Activated effector memory CD4-positive, alpha-beta T cell treated with Interleukin-2 at 50 U/mL for 16 hours (primary cell): ENCODE measurements around the gene PRPS2.

Experiments used
- DNase-seq: peaks from one replicate; pipeline ENCODE4 v3.0.0-alpha.2; 2020

Gene PRPS2

DNA sequence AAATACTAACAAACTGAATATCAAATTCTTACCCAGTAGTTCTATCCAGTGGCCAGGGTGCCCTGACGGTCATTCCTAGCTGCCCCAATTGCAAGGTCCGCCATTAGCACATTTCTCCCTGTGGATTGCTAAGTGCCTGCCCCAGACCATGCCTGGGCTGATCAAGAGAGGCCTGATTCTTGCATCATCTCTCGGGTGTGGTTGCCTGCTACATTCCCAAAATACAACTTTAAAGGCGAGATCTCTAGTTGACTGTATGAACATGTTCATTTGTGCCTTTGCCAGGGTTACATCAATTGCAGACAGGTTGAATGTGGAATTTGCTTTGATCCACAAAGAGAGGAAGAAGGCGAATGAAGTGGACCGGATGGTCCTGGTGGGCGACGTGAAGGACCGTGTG lies 28.0 kb downstream of the PRPS2 start:
- no peak for DNase-seq

DNA sequence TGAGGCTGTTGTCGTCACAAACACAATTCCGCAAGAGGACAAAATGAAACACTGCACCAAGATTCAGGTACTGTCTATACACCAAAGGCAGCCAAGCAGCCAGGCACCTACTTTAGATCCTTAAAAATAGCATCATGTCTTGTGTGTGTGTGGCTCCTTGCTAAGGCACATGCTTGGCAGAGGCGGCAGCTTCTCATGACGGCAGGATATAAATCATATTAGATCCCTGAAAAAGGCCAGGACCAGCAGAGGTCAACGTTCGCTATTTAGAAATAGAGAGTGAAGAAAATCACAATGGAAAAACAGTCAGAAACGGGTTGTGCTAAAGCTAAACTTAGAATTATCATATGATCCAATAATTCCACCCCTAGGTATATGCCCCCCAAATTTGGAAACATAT lies 29.5 kb downstream of the PRPS2 start:
- DNase-seq: no peak

DNA sequence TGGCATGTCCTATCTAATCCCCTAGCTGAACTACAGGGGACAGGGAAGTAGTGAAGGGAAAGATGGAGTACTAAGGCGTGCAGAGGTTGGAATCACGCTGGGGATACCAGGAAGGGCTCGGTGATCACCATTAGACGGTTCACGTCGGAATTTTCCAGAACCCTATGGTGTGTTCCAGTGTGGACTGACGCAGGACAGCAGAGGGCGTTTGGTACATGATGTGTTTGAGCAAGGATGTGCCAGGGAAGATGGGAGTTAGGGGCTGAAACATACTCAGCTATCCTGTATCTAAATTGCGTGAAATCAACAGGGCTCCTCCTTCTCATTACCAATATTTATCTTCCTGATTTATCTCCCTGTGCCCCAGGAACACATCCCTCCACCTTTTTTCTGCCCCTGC lies 33.7 kb downstream of the PRPS2 start:
- DNase-seq: no peak

DNA sequence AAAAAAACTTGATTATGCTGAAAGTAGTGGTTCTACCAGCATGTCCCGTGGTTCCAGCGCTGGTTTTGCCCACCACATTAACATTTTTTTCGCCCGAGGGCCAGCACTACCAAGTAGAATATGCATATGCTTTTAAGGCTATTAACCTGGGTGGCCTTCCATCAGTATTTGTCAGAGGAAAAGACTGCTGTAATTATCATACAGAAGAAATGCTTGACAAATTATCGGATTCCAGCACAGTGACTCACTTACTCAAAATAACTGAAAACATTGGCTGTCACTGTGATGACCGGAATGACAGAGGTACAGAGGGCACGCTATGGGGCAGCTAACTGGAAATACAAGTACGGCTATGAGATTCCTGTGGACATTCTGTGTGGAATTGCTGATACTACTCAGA lies 34.6 kb downstream of the PRPS2 start:
- DNase-seq: no peak

DNA sequence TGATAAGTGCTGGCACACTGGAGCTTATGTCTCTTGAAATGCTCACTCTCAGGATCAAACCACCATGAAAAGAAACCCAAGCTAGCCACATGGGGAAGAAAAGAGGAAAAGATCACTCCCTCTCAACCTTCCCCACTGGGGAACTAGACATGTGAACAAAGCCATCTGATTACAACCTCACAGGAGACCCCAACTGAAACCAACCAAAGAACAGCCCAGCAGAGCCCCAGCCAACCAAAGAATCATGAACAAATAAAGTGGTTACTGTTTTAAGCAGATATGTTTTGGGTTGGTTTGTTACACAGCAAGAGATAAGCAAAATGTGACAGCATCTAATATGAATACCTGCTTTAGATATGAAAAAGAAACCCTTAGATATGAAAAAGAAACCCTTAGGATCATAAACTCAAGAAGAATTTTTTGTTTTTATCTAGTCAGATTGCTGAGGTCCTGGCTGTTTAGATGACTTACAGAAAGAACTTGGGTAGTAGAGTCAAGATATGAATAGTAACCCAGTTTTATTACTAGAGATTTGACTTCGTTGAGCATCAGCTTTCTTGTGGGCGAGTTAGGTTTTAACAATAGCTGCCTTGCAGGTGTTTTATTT lies 52.0 kb downstream of the PRPS2 start:
- DNase-seq: no peak

DNA sequence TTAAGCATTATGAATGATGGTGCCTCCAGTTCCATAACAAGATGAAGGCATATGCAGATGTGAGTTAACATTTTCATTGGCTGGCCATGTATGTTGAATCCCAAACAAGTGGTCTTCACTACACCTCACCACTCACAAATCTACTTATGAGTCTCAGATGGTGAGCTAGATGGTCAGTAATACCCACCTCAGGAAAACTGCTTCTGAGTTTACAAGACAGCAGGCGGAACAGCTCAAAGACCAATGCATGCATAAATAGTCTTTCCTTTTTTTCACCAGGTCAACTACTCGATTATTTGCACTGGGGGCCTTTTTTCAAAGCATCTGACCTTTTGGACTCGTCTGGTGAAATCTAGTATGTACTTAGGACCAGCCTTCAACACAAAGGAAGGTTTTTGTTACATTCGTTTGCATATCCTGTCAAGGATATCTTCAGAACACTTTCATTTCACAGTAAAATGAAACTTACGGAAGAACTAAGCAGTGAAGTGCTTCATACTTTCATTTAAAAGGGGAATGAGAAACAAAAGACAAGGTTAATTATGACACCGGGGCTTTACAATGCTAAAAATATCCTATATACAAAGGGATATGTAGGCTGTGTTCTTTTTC lies 52.6 kb downstream of the PRPS2 start:
- DNase-seq: no peak

DNA sequence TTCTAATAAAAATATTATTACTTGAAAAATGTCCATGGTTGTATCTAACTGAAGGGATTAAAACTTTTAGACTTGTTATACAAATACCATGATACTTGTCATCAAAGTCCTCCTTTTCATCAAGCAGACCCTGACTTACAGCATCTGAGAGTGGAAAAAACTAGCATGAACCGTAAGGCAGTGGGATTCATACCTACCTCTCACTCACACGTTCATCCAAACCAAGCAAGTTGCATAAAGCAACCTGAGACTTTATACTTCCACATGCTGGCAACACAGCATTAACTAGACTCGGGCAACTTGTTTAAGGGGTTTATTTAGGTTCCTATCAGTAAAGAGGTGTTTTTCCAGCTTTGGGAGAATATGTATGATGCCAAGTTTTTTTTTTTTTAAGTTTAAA lies 53.1 kb downstream of the PRPS2 start:
- DNase-seq: no peak

DNA sequence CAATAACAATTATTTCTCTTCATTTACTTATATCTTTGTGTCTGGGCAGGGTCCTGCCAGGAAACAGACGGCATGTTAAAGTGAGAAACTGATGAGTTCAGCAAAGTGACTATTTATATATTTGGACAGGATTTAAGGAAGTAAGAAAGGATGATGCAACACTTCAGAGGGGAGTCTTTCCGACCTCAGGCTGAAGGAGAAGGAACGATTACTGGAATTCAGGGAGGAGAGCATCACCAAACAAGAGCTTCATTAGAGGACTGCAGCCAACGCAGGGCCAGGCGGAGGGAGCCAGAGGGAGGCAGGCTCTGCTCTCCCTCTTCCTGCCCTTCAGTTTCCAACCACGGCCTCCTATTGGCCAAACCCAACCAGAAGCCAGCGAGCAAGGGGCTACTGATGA lies 74.1 kb downstream of the PRPS2 start:
- no peak for DNase-seq

DNA sequence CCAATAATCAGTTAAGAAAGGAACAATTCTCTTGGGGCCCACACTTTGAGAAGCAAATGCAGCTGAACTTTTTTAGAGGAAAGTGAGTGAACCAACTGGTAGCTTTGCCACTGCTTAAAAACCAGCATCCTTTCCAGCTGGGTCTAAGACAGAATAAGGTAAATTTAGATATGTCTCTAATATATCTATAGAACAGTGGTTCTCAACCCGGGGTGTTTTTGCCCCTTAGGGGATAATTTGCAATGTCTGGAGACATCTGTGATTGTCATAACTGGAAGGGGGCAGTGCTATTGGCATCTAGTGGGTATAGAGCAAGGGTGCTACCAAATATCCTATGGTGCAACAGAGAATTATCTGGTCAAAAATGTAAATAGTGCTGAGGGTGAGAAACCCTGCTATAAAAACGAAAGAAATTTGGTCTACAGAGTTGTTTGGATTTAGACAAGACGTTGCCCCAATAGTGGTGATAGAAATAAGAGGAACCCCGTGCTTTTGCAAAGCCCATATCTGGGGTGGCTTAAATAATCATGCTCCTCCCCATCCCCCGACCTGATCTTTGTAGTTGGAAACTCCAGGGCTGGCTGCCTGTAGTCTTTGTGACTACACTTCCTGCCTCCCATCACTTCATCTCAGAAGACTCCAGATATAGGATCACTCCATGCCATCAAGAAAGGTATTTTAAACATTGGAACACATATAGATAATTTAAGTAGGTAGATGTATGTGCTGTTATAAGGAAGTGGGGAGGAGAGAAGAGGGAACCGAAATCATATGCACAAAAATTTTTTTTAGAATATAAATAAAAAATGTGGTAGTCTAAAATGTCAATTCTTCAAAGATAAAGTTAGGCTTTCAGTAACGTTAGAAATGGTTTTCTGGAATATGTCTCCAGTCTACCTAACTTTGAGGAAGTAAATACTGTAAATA lies 75.5 kb downstream of the PRPS2 start, which contains the start of gene TLR7:
TSS of gene TLR7 (plus strand) at position 622 of the 927 bp plus-strand sequence. CDS start 507 bp downstream, outside the sequence.
- DNase-seq: no peak

DNA sequence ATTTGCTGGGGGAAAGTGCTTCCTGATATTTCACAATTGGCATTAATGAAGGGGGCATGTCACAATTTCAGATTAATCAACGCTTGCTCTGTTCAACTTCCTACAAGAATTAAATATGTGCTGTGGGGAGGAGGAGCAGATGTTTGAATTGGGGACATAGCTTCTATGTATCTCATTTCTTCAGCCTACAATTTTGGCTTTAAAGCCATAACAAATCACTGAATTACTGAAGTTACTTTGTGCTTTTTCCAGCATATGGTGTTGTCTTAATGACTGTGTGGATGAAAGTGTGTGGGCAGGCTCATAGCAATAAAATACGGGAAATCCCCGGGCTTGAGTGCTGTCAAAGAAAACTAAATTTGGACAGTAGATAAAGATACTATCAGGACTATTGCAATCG lies 76.5 kb downstream of the PRPS2 start:
- no peak for DNase-seq

DNA sequence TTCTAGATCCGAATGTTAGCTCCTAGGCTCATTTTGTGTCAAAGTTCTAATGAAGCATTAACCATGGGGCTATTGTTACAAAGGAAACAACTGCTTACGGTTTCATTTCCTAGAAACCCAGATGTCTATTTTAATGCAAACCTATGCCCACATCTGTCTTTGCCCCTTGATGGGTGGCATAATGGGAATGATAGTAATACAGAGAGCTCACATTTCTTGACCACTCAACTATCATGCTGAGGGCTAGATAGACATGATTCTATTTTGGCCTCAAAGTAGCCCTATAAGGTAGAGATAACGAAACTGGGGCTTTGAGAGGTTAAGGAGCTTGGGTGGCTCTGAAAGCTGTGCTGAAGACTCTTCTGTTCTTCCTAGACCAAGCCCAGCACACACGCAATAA lies 77.5 kb downstream of the PRPS2 start:
- no peak for DNase-seq

DNA sequence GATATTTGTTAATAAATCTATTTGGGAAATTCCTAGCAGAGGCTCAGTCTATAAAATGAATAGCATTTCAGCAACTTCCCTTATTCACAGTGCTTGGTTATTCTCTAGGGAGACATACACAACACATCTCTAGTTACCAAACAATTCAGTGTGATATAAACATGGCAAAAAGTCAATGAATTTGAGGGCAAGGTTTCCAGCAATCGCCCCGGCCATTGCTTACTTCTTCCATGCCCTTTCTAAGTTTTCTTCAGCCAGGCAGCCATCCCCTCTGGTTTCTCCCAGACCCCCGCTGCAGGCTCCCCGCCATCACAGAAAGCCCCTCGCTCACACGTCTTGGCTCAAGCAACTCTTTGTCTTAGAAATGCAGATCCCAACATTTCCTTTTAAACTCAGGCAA lies 80.0 kb downstream of the PRPS2 start:
- DNase-seq: no peak

DNA sequence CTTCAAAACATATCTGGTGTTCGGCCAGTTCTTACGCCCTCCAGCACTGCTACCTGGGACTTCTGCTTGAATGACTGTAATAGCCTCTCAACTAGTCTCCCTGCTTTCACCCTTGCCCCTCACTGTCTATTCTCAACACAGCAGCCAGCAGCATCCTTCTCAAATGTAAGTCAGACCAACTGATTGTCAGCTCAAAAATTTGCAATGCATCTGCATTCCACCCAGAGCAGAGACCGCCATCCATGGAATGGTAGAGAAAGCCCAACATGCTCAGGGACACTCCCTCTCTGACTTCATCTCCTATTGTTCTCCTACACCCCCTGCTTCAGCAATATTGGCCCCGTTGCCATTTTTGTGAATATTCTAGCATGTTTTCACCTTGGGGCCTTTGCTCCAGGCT lies 81.5 kb downstream of the PRPS2 start:
- DNase-seq: no peak
